Gastroesophageal sphincter (tissue), 4 donors: ENCODE results near the gene B4GALT3. TPM values are rescaled to one million over a fixed set of nuclear protein-coding genes. Genes with fewer than 3 reads are reported as not detected.

Experiments used
- ATAC-seq: fragments of 150-250 bp; one replicate; pipeline ENCODE4 v1.9.1; 2016; ENCODE audit warnings: mild to moderate bottlenecking, moderate library complexity
- H3K27ac ChIP-seq, 4 donors: fragments of 200-600 bp; sonication (generic) in 3 of 4; 1 replicate in 3 of 4; 2 replicates in 1 of 4; pipeline ENCODE4 v1.5.1; 2016 to 2019
- H3K27me3 ChIP-seq: fragments of 200-600 bp; sonication (generic); one replicate; pipeline ENCODE4 v1.5.1; 2019
- H3K36me3 ChIP-seq, 2 donors: fragments of 200-600 bp; sonication (generic); one replicate each; pipeline ENCODE4 v1.5.1; 2019; ENCODE audit warnings: control low read depth in 1 of 2
- H3K4me1 ChIP-seq, 3 donors: fragments of 200-600 bp; sonication (generic); 1 replicate in 2 of 3; 2 replicates in 1 of 3; pipeline ENCODE4 v1.5.1; 2016 to 2019; ENCODE audit warnings: control low read depth in 2 of 3
- H3K4me3 ChIP-seq, 2 donors: fragments of 200-600 bp; sonication (generic); one replicate each; pipeline ENCODE4 v1.5.1; 2019; ENCODE audit warnings: mild to moderate bottlenecking in 1 of 2, moderate library complexity in 1 of 2
- H3K9me3 ChIP-seq, 3 donors: fragments of 200-600 bp; sonication (generic); one replicate each; pipeline ENCODE4 v1.5.1; 2017 to 2019; ENCODE audit warnings: control low read depth in 2 of 3
- EP300 ChIP-seq: sonication (generic); formaldehyde crosslinking; IDR thresholded peaks from one replicate; pipeline ENCODE4 v1.6.1; 2017; ENCODE audit warnings: antibody characterized with exemption, mild to moderate bottlenecking
- POLR2A ChIP-seq, 2 donors: fragments of 450-650 bp; IDR thresholded peaks; one replicate each; pipeline ENCODE4 v1.6.1; 2017; ENCODE audit warnings: antibody characterized with exemption in 2 of 2, mild to moderate bottlenecking in 2 of 2, moderate library complexity in 1 of 2
- POLR2AphosphoS5 ChIP-seq: sonication (generic); formaldehyde crosslinking; IDR thresholded peaks from one replicate; pipeline ENCODE4 v1.6.1; 2017; ENCODE audit warnings: antibody characterized with exemption
- WGBS, 2 donors: methylation state at CpG; one replicate each; pipeline ENCODE4 v1.1.5; 2018; ENCODE audit warnings: low coverage in 1 of 2; 5-methylcytosine and 5-hydroxymethylcytosine counted together
- total RNA-seq, 4 donors: library from RNA; depleted of rRNA; stranded (reverse); fragments of >200 nt; gene quantifications; one replicate each; pipeline ENCODE4 v1.1.0, GENCODE V29; 2016
- TF ChIP-seq, protein P1 (sequence below), 4 experiments: fragments of 200-600 bp in 2 of 4; fragments of 450-650 bp in 2 of 4; sonication (generic) in 1 of 4; IDR thresholded peaks; one replicate each; pipeline ENCODE4 v1.5.1; 2017 to 2019; ENCODE audit warnings: antibody characterized with exemption in 4 of 4, mild to moderate bottlenecking in 2 of 4, moderate library complexity in 2 of 4

The B4GALT3 gene
- total RNA-seq, 4 donors from 2014 or later, result 14.8 to 26.4 (median 19.5) TPM

DNA sequence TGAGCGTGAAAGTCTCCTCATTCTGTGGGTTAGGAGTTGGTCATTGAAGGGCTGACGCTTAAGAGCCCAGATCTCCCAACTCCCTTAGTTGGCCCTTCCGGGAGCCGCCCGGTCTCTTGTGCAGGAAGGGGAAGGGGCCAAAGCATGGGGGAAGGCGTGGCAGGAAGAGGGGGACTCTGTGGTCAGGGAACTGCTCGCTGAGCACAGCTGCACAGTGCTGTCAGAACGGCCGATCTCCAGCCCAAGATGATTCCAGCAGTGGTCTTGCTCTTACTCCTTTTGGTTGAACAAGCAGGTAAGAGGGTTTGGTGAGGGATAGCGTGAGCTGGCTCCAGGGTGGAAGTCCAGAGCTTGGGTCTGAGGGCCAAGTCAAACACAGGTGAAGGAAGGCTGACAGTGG lies 37.8 kb upstream of the B4GALT3 start, which contains the start of gene FCER1G:
TSS of gene FCER1G (plus strand) at position 220 of the 400 bp plus-strand sequence. CDS start at position 247, 27 bp downstream.
- H3K4me1 ChIP-seq, result peaks cover 0 to 8% (median 0%) of the 10 kb centered on the region in 3 donors
- peak within 1 kb of the TSS in 1 of 2 donors; percentile 38 for H3K4me3 ChIP-seq
- peak within 1 kb of the TSS in 3 of 4 donors; percentile 45 to 69 (median 50) for H3K27ac ChIP-seq
- WGBS, 2 donors, result 72 to 79% methylated on average over 7 to 10 of the region's 10 CpGs
- H3K36me3 ChIP-seq, result peaks cover 9 to 56% of the 10 kb centered on the region in 2 donors
- peak; percentile 45 to 51 for TF ChIP-seq POLR2A (IDR thresholded peaks at IDR 0.05)
- TF ChIP-seq, protein P1, sequence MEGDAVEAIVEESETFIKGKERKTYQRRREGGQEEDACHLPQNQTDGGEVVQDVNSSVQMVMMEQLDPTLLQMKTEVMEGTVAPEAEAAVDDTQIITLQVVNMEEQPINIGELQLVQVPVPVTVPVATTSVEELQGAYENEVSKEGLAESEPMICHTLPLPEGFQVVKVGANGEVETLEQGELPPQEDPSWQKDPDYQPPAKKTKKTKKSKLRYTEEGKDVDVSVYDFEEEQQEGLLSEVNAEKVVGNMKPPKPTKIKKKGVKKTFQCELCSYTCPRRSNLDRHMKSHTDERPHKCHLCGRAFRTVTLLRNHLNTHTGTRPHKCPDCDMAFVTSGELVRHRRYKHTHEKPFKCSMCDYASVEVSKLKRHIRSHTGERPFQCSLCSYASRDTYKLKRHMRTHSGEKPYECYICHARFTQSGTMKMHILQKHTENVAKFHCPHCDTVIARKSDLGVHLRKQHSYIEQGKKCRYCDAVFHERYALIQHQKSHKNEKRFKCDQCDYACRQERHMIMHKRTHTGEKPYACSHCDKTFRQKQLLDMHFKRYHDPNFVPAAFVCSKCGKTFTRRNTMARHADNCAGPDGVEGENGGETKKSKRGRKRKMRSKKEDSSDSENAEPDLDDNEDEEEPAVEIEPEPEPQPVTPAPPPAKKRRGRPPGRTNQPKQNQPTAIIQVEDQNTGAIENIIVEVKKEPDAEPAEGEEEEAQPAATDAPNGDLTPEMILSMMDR (IDR thresholded peaks at IDR 0.05), result no peak
- TF ChIP-seq EP300, result no peak
- TF ChIP-seq POLR2AphosphoS5, result peak; percentile 45
- ATAC-seq, result peak; percentile 32
- no peaks in the 10 kb centered on the region for H3K27me3 ChIP-seq
- H3K9me3 ChIP-seq, result no peaks in the 10 kb centered on the region

DNA sequence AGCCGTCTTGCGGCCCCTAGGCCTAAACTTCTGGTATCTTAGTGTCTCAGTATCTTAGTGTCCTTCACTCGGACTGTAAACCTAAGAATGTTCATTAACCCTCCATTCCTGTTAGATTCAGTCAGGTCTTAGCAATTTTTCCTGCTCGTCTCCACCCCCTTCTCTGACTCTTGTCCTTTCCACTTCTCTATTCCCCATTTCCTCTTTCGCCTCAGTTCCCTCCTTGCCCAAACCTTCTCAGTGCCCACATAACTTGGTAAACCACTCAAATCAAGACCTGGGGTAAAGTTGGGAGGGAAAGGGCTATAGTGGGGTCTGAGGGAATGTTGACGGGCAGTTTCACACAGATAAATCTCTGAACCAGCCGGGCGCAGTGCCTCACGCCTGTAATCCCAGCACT lies 37.1 kb upstream of the B4GALT3 start:
- Histone ChIP-seq H3K36me3 (peaks cover 9 to 63% of the 10 kb centered on the region in 2 donors), H3K27me3 (no peaks in the 10 kb centered on the region), H3K27ac (peak overlapping the region in 3 of 4 donors; percentile 45 to 69 (median 50)), H3K4me1 (peaks cover 0 to 15% (median 0%) of the 10 kb centered on the region in 3 donors), H3K9me3 (no peaks in the 10 kb centered on the region), H3K4me3 (no peak overlapping the region)
- ATAC-seq, result no peak
- WGBS, 2 donors, result 87 to 94% methylated on average over 8 of the region's 9 CpGs
- TF ChIP-seq EP300, result no peak
- TF ChIP-seq POLR2AphosphoS5, result no peak
- TF ChIP-seq, protein P1 (IDR thresholded peaks at IDR 0.05), result no peak
- TF ChIP-seq POLR2A (IDR thresholded peaks at IDR 0.05), result no peak

DNA sequence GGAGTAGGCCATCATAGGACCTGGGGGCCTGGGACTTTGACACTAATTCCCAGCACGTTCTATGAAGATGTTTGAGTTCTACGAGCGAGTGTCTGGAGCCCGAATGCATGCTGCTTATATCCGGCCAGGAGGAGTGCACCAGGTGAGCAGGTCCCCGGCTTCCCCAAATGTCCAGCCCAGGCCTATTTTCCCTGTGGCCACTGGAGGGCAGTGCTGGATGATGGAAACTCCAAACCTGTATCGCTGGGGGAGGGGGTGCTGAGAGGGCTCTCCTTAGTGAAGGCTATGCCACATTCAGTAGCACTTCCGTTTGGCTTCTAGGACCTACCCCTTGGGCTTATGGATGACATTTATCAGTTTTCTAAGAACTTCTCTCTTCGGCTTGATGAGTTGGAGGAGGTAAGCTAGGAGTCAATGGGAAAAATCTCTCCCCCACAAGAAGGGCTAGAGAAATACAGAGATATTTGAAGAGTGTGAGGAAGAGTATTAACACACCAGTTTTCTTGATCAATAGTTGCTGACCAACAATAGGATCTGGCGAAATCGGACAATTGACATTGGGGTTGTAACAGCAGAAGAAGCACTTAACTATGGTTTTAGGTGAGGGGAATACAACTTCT lies 32.6 kb upstream of the B4GALT3 start:
- H3K4me1 ChIP-seq, result peaks cover 0 to 59% (median 10%) of the 10 kb centered on the region in 3 donors
- peak overlapping the region in 2 of 4 donors; percentile 15 to 96 for H3K27ac ChIP-seq
- H3K4me3 ChIP-seq, result no peak overlapping the region
- no peak for TF ChIP-seq POLR2A (IDR thresholded peaks at IDR 0.05)
- TF ChIP-seq, protein P1 (IDR thresholded peaks at IDR 0.05), result peak; percentile 80 to 89 (median 85)
- TF ChIP-seq EP300, result no peak
- H3K36me3 ChIP-seq, result peaks cover 9 to 94% of the 10 kb centered on the region in 2 donors
- peak; percentile 56 for ATAC-seq
- 31 to 34% methylated on average over 5 to 6 of the region's 11 CpGs for WGBS, 2 donors
- H3K27me3 ChIP-seq, result no peaks in the 10 kb centered on the region
- H3K9me3 ChIP-seq, result no peaks in the 10 kb centered on the region

DNA sequence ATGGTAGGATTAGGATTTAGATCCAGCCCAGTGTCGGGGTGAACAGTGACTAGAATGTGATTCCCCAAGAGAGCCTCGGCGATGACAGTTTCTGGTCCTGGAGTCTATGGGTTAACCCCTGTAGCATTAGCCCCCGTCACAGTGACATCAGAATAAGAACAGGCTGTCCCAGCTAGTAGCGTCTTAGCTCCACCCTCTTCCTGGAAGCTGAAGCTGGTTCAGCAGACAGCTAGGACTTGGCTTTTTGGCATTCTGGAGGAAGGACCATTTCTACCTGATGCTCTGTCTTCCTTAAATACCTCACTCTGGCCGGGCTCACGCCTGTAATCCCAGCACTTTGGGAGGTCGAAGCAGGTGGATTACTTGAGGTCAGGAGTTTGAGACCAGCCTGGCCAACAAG lies 29.9 kb upstream of the B4GALT3 start:
- peaks cover 0 to 83% (median 17%) of the 10 kb centered on the region in 3 donors for H3K4me1 ChIP-seq

More for the DNA sequence above, 29.9 kb upstream of the B4GALT3 start:
- Histone ChIP-seq H3K4me3 (no peak overlapping the region), H3K36me3 (peaks cover 0 to 81% of the 10 kb centered on the region in 2 donors), H3K27ac (peak overlapping the region; percentile 34 to 96 (median 82)), H3K27me3 (no peaks in the 10 kb centered on the region), H3K9me3 (no peaks in the 10 kb centered on the region)
- ATAC-seq, result peak; percentile 88
- TF ChIP-seq EP300, result peak; percentile 64
- peak in 1 of 2 donors; percentile 26 for TF ChIP-seq POLR2A (IDR thresholded peaks at IDR 0.05)
- peak; percentile 88 for TF ChIP-seq POLR2AphosphoS5
- TF ChIP-seq, protein P1 (IDR thresholded peaks at IDR 0.05), result no peak
- 49% methylated on average over 6 of the region's 8 CpGs; no CpG with 5 or more reads in 1 of the 2 donors for WGBS, 2 donors
